Measurements from ENCODE around the gene DISP1. TPM values are rescaled to one million over a fixed set of nuclear protein-coding genes. Genes with fewer than 3 reads are reported as not detected.

DISP1 gene
- total RNA-seq (2014; rRNA removed) (0.63 and 1.3 TPM in 2 replicates), Bru-seq, nascent RNA (percentile 60 among the genes with signal in this experiment), BruChase-seq, experiment 1, labeled RNA remaining after a 6-hour chase (percentile 58 among the genes with signal in this experiment), BruChase-seq, experiment 2, labeled RNA remaining after a 2-hour chase (percentile 68 among the genes with signal in this experiment)
- long read RNA-seq, partial matches to known transcripts = 1 of 10 reads
- long read RNA-seq, other reads (novel, unspliced or antisense) = 9 of 10 reads

GRCh38 chr1:222814536-222815439 lies at the start of gene DISP1:
TSS of gene DISP1 (plus strand) at chr1:222815039. CDS start at chr1:222942824, 127,785 bp downstream.
- POLR2A ChIA-PET (ENCODE audit: unreplicated experiment) = no interaction called here

GRCh38 chr1:222767152-222767571 lies 47.7 kb upstream of the DISP1 start:
- BruUV-seq (replicated peaks) = no TSS peak
- Histone ChIP-seq H3K4me2 (ENCODE audit: low read length) (no peak overlapping the region), H3K4me3 (ENCODE audit: low read length) (no peak overlapping the region), H3K9me2 (replicated peaks; ENCODE audit: low read length) (no peaks in the 10 kb centered on the region), H3K4me1 (ENCODE audit: insufficient read depth, low read length) (peaks cover 12% of the 10 kb centered on the region), H3K27me3 (ENCODE audit: low read length) (no peaks in the 10 kb centered on the region), H3K9ac (ENCODE audit: low read length) (no peak overlapping the region), H2AFZ (ENCODE audit: low read length) (no peak overlapping the region), H3K27ac (ENCODE audit: low read length) (no peak overlapping the region), H3K9me3 (ENCODE audit: low read length) (peaks cover 11% of the 10 kb centered on the region), H4K20me1 (ENCODE audit: low read length) (no peaks in the 10 kb centered on the region), H3K36me3 (ENCODE audit: low read depth, low read length) (peaks cover 5% of the 10 kb centered on the region; the same call in 1 of the 2 replicates), H3F3A (ENCODE audit: low read length, unreplicated experiment) (no peaks in the 10 kb centered on the region), H3K79me2 (ENCODE audit: low read length) (no peaks in the 10 kb centered on the region)
- POLR2A ChIA-PET (ENCODE audit: unreplicated experiment) = no interaction called here
- DNase-seq (no peak), ATAC-seq (no peak)
- CTCF ChIA-PET = no interaction called here
- intact Hi-C loops (cut with micrococcal nuclease) = no loop called here
- no peak for TF ChIP-seq EZH2phosphoT487 (IDR thresholded peaks at IDR 0.05; ENCODE audit: borderline replicate concordance, low read length)
- no peak for TF ChIP-seq CTCF (conservative IDR thresholded peaks at IDR 0.05; ENCODE audit: low read depth, low read length)
- no peak for TF ChIP-seq EZH2 (IDR thresholded peaks at IDR 0.05; ENCODE audit: low read length, unreplicated experiment)

More at GRCh38 chr1:222814536-222815439, at the start of gene DISP1:
- H3K9me3 ChIP-seq (ENCODE audit: low read length) = no peaks in the 10 kb centered on the region
- ATAC-seq (peak; percentile 74), DNase-seq (peak; percentile 96)
- H3K4me3 ChIP-seq (ENCODE audit: low read length) = peak within 1 kb of the TSS; percentile 67
- peak within 1 kb of the TSS; percentile 73 for H3K27ac ChIP-seq (ENCODE audit: low read length)
- peak within 1 kb of the TSS; percentile 92 for H2AFZ ChIP-seq (ENCODE audit: low read length)
- H3F3A ChIP-seq (ENCODE audit: low read length, unreplicated experiment) = no peaks in the 10 kb centered on the region
- TF ChIP-seq CTCF (conservative IDR thresholded peaks at IDR 0.05; ENCODE audit: low read depth, low read length) (no peak), EZH2phosphoT487 (IDR thresholded peaks at IDR 0.05; ENCODE audit: borderline replicate concordance, low read length) (peak; percentile 98)
- H3K9ac ChIP-seq (ENCODE audit: low read length) = peak within 1 kb of the TSS; percentile 71
- H3K27me3 ChIP-seq (ENCODE audit: low read length) = no peaks in the 10 kb centered on the region
- no peaks in the 10 kb centered on the region for H3K9me2 ChIP-seq (replicated peaks; ENCODE audit: low read length)
- peak within 1 kb of the TSS; percentile 93 for H3K4me2 ChIP-seq (ENCODE audit: low read length)
- intact Hi-C loops (cut with micrococcal nuclease) = loop anchor here (1.0 to 5.0 kb wide), 3 partner anchors 16 to 178 kb away; no protein-coding TSS in a partner anchor
- H3K36me3 ChIP-seq (ENCODE audit: low read depth, low read length) = no peaks in the 10 kb centered on the region
- peaks cover 38% of the 10 kb centered on the region for H3K4me1 ChIP-seq (ENCODE audit: insufficient read depth, low read length)
- CTCF ChIA-PET = no interaction called here
- TSS peak; percentile 85 for BruUV-seq (replicated peaks)
- 0 out of 2 replicates have a peak, but pooled peaks cover 3% of the 10 kb centered on the region for H4K20me1 ChIP-seq (ENCODE audit: low read length)
- peaks cover 36% of the 10 kb centered on the region for H3K79me2 ChIP-seq (ENCODE audit: low read length)

All from PC-3 (cell line).